Measurements from ENCODE around the gene RPEL1.
"Not testable (repeated sequence)": the region's sequence is repeated elsewhere in the genome, so short reads cannot be mapped to it uniquely, and the experiment has no call there.

DNA sequence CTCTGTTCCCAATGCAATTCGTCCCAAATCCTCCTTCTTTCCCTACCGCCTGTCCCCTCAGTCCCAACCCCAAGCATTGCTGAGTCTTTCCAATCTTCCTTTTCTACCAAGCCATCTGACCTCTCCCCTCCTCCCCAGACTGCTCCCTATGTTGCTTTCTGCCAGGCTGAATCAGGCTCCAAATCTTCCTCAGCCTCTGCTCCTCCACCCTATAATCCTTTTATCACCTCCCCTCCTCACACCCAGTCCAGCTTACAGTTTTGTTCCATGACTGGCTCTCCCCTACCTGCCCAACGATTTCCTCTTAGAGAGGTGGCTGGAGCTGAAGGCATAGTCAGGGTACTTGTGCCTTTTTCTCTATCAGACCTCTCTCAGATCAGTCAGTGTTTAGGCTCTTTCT lies 39.0 kb upstream of the RPEL1 start:
- TF ChIP-seq RCOR1 (IDR thresholded peaks at IDR 0.05; ENCODE audit: low read depth, low read length); EHF (CRISPR knock-in tag; IDR thresholded peaks at IDR 0.05); RAD21 (conservative IDR thresholded peaks at IDR 0.05 in 1 of 2, IDR thresholded peaks at IDR 0.05 in 1 of 2); SMC3 (IDR thresholded peaks at IDR 0.05); EP300 (IDR thresholded peaks at IDR 0.05); TP53 (CRISPR knock-in tag; IDR thresholded peaks at IDR 0.05); NFE2L2 (conservative IDR thresholded peaks at IDR 0.05; ENCODE audit: low read length); POLR2A (IDR thresholded peaks at IDR 0.05; ENCODE audit: low read length); MYC (IDR thresholded peaks at IDR 0.05; ENCODE audit: borderline replicate concordance, low read length); USF2 (IDR thresholded peaks at IDR 0.05): not testable (repeated sequence)
- TF ChIP-seq, protein P1, sequence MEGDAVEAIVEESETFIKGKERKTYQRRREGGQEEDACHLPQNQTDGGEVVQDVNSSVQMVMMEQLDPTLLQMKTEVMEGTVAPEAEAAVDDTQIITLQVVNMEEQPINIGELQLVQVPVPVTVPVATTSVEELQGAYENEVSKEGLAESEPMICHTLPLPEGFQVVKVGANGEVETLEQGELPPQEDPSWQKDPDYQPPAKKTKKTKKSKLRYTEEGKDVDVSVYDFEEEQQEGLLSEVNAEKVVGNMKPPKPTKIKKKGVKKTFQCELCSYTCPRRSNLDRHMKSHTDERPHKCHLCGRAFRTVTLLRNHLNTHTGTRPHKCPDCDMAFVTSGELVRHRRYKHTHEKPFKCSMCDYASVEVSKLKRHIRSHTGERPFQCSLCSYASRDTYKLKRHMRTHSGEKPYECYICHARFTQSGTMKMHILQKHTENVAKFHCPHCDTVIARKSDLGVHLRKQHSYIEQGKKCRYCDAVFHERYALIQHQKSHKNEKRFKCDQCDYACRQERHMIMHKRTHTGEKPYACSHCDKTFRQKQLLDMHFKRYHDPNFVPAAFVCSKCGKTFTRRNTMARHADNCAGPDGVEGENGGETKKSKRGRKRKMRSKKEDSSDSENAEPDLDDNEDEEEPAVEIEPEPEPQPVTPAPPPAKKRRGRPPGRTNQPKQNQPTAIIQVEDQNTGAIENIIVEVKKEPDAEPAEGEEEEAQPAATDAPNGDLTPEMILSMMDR (IDR thresholded peaks at IDR 0.05) = not testable (repeated sequence)
